Measurements from ENCODE around the gene ANO7. TPM values are rescaled to one million over a fixed set of nuclear protein-coding genes. Genes with fewer than 3 reads are reported as not detected.

Gene ANO7
- total RNA-seq, 1 experiment from 2014 or later: 0.84 TPM

DNA sequence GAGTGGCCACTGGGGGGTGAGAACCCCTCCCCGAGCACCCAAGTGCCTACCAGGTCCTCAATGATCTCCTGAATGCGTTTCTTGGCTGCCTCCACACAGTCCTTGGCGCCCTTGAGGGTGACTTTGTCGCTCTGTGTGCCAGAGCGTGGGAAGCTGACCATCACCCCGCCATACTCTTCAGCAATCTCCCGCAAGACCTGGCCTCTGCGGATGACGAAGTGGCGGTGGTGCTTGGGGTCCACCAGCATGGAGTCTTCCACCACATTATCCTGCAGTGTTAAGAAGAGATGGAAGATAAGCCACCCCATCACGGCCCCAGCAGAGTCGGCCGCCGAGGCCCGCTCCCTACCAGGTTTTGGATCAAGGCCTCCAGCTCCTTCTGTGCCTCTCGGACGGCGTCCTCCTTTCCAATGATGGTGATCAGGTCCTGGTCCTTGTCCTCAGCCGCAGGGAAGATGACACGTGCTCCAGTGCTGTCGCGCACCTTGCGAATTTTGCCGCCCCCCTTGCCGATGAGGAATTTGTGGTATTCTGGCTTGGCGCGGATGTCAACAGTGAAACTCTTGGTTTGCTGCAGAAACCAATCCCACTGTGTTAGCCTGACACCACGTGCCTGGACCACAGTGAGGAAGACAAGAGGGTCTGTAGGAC is 51.2 kb downstream of the ANO7 start:
- DNase-seq (ENCODE audit: low read depth, low spot score) (no peak), ATAC-seq (no peak)
- no TSS peak for BruUV-seq (replicated peaks)
- ChIA-PET RAD21 (ENCODE audit: low non-redundant PET in 1 of 2, low total read pairs in 2 of 2, uncharacterized antibody in 2 of 2, unreplicated experiment in 2 of 2) (no interaction called here), CTCF (no interaction called here), POLR2A (no interaction called here)
- Histone ChIP-seq H3K4me3 (replicated peaks in 1 of 2; ENCODE audit: low read depth in 1 of 2, low read length in 2 of 2) (no peak overlapping the region), H3K9me2 (ENCODE audit: insufficient read depth) (no peaks in the 10 kb centered on the region), H3K9me3 (ENCODE audit: control insufficient read depth in 1 of 2, insufficient read depth in 1 of 2, low read depth in 1 of 2, low read length in 2 of 2) (no peaks in the 10 kb centered on the region), H3K9ac (ENCODE audit: low read length) (no peak overlapping the region), H3K27ac (ENCODE audit: low read depth, low read length) (no peak overlapping the region), H4K20me1 (ENCODE audit: insufficient read depth) (peaks cover 4% of the 10 kb centered on the region; the same call in 1 of the 2 replicates), H3K36me3 (ENCODE audit: control insufficient read depth in 1 of 2, insufficient read depth in 2 of 2, low read length in 2 of 2) (peaks cover 80 to 82% of the 10 kb centered on the region in 2 experiments), H3K79me2 (ENCODE audit: insufficient read depth, low read length) (peaks cover 41% of the 10 kb centered on the region), H3K4me1 (ENCODE audit: control insufficient read depth in 1 of 2, insufficient read depth in 2 of 2, low read length in 2 of 2) (no peaks in the 10 kb centered on the region), H3K27me3 (ENCODE audit: insufficient read depth, low read length) (no peaks in the 10 kb centered on the region), H2AFZ (ENCODE audit: low read depth, low read length, poor library complexity, severe bottlenecking) (no peak overlapping the region), H3K4me2 (ENCODE audit: low read length) (no peak overlapping the region)
- TF ChIP-seq ELF1 (IDR thresholded peaks at IDR 0.05; ENCODE audit: borderline replicate concordance, low read depth) (no peak), SP1 (IDR thresholded peaks at IDR 0.05; ENCODE audit: low read depth) (no peak), SIN3A (IDR thresholded peaks at IDR 0.05; ENCODE audit: low read depth) (no peak), EGR1 (IDR thresholded peaks at IDR 0.05; ENCODE audit: low read depth) (no peak), POLR2AphosphoS5 (IDR thresholded peaks at IDR 0.05; ENCODE audit: low read depth, low read length) (no peak)
- intact Hi-C loops (cut with micrococcal nuclease): no loop called here

DNA sequence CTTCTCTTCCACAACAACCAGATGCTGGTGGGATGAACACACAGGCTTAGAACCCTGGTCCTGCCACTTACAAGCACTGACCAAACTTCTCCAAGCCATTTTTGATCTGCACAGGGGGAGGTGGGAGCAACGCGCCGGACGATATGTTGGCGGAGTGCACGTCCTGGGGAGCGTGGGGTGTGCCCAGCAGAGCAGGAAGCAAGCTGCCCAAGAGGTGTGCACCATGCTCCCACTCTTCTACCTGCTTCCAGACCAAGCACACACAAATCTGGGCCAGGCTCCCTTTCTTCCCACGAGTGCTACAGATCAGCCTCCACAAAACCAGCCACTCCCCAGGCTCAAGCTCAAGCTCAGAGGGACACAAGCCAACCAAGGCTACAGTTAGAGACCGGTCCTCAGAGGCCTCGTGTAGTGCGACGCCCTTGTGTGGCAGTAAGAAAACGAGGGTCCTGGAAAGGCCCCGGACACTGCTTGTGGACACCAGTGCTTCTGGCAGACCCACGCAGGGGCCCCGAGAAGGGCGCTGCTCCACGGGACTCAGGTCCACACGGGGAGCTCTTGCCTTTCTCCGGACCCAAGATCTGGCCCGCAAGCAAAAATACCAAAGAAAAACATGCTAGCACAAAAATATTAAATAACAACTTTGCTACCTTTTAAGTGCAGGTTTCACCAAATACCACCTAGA is 52.0 kb downstream of the ANO7 start:
- H3K4me2 ChIP-seq (ENCODE audit: low read length): no peak overlapping the region
- no peak overlapping the region for H2AFZ ChIP-seq (ENCODE audit: low read depth, low read length, poor library complexity, severe bottlenecking)
- no peak for DNase-seq (ENCODE audit: low read depth, low spot score)
- H3K27me3 ChIP-seq (ENCODE audit: insufficient read depth, low read length): no peaks in the 10 kb centered on the region
- no peaks in the 10 kb centered on the region for H3K9me3 ChIP-seq (ENCODE audit: control insufficient read depth in 1 of 2, insufficient read depth in 1 of 2, low read depth in 1 of 2, low read length in 2 of 2)
- ChIA-PET CTCF (no interaction called here), RAD21 (ENCODE audit: low non-redundant PET in 1 of 2, low total read pairs in 2 of 2, uncharacterized antibody in 2 of 2, unreplicated experiment in 2 of 2) (no interaction called here), POLR2A (no interaction called here)
- peaks cover 41% of the 10 kb centered on the region for H3K79me2 ChIP-seq (ENCODE audit: insufficient read depth, low read length)
- no peaks in the 10 kb centered on the region for H3K9me2 ChIP-seq (ENCODE audit: insufficient read depth)
- no peak overlapping the region for H3K4me3 ChIP-seq (replicated peaks in 1 of 2; ENCODE audit: low read depth in 1 of 2, low read length in 2 of 2)
- H3K4me1 ChIP-seq (ENCODE audit: control insufficient read depth in 1 of 2, insufficient read depth in 2 of 2, low read length in 2 of 2): no peaks in the 10 kb centered on the region
- H3K36me3 ChIP-seq (ENCODE audit: control insufficient read depth in 1 of 2, insufficient read depth in 2 of 2, low read length in 2 of 2): peaks cover 77 to 81% of the 10 kb centered on the region in 2 experiments
- intact Hi-C loops (cut with micrococcal nuclease): no loop called here
- peaks cover 4% of the 10 kb centered on the region; the same call in 1 of the 2 replicates for H4K20me1 ChIP-seq (ENCODE audit: insufficient read depth)
- no peak overlapping the region for H3K27ac ChIP-seq (ENCODE audit: low read depth, low read length)
- ATAC-seq: no peak
- no peak overlapping the region for H3K9ac ChIP-seq (ENCODE audit: low read length)
- BruUV-seq (replicated peaks): no TSS peak
- TF ChIP-seq SP1 (IDR thresholded peaks at IDR 0.05; ENCODE audit: low read depth): no peak
- no peak for TF ChIP-seq RAD21 (IDR thresholded peaks at IDR 0.05; ENCODE audit: low read depth)
- TF ChIP-seq ZNF274 (IDR thresholded peaks at IDR 0.05; ENCODE audit: low read depth, low read length): no peak
- TF ChIP-seq ELF1 (IDR thresholded peaks at IDR 0.05; ENCODE audit: borderline replicate concordance, low read depth): no peak
- TF ChIP-seq CBX3 (IDR thresholded peaks at IDR 0.05; ENCODE audit: low read depth): no peak
- no peak for TF ChIP-seq SRF (IDR thresholded peaks at IDR 0.05; ENCODE audit: low read depth)
- no peak for TF ChIP-seq SIN3A (IDR thresholded peaks at IDR 0.05; ENCODE audit: low read depth)
- TF ChIP-seq POLR2AphosphoS5 (IDR thresholded peaks at IDR 0.05; ENCODE audit: low read depth, low read length): no peak
- TF ChIP-seq, protein P1, sequence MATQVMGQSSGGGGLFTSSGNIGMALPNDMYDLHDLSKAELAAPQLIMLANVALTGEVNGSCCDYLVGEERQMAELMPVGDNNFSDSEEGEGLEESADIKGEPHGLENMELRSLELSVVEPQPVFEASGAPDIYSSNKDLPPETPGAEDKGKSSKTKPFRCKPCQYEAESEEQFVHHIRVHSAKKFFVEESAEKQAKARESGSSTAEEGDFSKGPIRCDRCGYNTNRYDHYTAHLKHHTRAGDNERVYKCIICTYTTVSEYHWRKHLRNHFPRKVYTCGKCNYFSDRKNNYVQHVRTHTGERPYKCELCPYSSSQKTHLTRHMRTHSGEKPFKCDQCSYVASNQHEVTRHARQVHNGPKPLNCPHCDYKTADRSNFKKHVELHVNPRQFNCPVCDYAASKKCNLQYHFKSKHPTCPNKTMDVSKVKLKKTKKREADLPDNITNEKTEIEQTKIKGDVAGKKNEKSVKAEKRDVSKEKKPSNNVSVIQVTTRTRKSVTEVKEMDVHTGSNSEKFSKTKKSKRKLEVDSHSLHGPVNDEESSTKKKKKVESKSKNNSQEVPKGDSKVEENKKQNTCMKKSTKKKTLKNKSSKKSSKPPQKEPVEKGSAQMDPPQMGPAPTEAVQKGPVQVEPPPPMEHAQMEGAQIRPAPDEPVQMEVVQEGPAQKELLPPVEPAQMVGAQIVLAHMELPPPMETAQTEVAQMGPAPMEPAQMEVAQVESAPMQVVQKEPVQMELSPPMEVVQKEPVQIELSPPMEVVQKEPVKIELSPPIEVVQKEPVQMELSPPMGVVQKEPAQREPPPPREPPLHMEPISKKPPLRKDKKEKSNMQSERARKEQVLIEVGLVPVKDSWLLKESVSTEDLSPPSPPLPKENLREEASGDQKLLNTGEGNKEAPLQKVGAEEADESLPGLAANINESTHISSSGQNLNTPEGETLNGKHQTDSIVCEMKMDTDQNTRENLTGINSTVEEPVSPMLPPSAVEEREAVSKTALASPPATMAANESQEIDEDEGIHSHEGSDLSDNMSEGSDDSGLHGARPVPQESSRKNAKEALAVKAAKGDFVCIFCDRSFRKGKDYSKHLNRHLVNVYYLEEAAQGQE (IDR thresholded peaks at IDR 0.05; ENCODE audit: low read depth): no peak
- no peak for TF ChIP-seq CEBPB (IDR thresholded peaks at IDR 0.05; ENCODE audit: low read depth)
- TF ChIP-seq FOSL1 (IDR thresholded peaks at IDR 0.05; ENCODE audit: low read depth): no peak
- TF ChIP-seq EZH2phosphoT487 (IDR thresholded peaks at IDR 0.05; ENCODE audit: borderline replicate concordance): no peak
- TF ChIP-seq, protein P2, sequence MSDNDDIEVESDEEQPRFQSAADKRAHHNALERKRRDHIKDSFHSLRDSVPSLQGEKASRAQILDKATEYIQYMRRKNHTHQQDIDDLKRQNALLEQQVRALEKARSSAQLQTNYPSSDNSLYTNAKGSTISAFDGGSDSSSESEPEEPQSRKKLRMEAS (IDR thresholded peaks at IDR 0.05): no peak
- no peak for TF ChIP-seq POLR2A (IDR thresholded peaks at IDR 0.05; ENCODE audit: borderline replicate concordance, extremely low read depth, insufficient read depth, insufficient read length)
- no peak for TF ChIP-seq JUND (IDR thresholded peaks at IDR 0.05)
